GM18498 (cell line): ENCODE measurements around the gene MED13L.
"Not testable (repeated sequence)": the region's sequence is repeated elsewhere in the genome, so short reads cannot be mapped to it uniquely, and the experiment has no call there.

Source experiments
- ATAC-seq: cut with Tn5 transposase; IDR thresholded peaks from one replicate; pipeline ENCODE4 v1.9.1; 2021; ENCODE audit warnings: mild to moderate bottlenecking, moderate library complexity; ENCODE audit not compliant: unreplicated experiment

Gene MED13L

DNA sequence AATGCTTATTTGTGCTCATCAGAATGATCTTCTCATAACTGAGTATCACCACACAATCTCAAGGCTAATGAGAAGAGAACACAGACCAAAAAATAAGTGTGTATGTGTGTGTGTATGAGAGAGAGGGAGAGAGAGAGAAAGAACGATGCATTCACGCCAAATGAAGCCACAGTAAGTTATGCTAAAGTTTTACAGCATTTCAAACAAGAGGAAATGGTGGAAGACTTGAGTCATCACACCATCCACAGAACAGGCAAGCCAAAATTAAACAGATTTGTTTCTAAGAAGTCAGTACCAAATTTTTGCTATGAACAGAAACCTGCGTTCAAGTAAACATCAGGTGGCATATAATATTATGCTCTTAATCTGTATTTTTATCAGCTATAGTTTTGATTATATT is 141.2 kb downstream of the MED13L start:
- no peak for ATAC-seq

GRCh38 chr12:116135209-116135930 is 142.1 kb downstream of the MED13L start:
- no peak for ATAC-seq

DNA sequence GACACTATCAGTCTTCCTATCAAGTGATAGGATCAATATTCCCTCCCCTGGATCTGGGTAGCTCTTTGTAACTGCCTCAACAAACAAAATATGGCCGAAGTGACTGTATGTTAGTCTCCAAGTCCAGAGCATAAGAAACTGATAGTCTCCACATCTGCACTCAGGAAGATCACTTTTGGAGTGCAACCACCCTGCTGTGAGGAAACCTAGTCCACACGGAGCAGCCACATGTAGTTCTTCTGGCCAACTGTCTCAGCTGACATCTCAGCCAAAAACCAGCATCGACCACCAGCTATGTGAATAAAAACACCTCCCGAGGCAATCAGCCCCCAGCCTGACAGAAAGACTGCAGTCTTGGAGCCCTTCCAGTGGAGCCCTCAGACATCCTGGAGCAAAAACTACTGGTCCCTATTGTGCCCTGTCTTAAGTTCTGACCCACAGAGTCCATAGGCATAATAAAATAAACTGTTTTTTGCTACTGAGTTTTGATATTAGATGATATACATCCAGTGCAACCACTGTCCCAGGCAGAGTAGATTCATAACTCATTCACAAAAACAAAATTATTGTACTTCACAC is 143.8 kb downstream of the MED13L start:
- ATAC-seq: no peak

- no peak for ATAC-seq
These were observed 144.3 kb downstream of the MED13L start for GRCh38 chr12:116133149-116133548.

GRCh38 chr12:116131987-116132386 is 145.5 kb downstream of the MED13L start:
- ATAC-seq: not testable (repeated sequence)

- no peak for ATAC-seq
These were observed 146.3 kb downstream of the MED13L start for GRCh38 chr12:116131176-116131575.

GRCh38 chr12:116130431-116130830 is 147.1 kb downstream of the MED13L start:
- no peak for ATAC-seq

DNA sequence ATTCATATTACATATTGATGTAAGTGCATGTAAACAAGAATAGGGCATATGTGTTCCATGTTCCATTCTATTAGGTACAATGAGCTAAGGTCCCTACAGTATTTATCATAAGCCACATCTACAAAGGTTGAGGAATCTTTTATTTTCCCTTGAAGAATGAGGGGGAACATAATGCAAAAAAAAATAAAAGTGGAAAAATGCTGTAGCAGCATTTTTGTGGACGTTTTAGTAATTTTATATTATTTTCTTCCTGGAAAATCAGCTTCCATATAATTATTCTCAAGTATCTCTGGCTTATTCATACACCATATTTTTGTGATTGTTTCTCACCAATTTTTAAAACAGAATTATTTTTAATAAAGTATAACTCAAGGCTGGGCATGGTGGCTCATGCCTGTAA is 148.7 kb downstream of the MED13L start:
- ATAC-seq: no peak

- ATAC-seq: no peak
These were observed 149.6 kb downstream of the MED13L start for GRCh38 chr12:116127859-116128258.

DNA sequence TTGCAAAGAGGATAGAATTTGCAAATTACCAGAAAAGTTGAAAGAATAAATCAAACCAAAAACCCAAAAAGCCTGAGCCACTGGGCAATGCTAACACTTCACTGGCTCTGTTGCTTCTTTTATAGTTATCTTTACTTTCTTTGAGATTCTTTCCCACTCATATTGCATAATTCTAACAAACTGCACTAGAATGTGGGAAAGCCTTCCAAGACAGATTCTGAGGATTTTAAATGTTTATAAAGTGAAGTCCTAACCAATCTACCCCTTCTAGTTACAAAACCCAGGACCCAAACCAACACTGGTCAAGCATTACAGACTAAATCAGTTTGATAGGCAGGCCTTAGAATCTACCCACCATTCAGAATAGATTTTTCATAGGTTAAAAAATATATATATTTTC is 150.9 kb downstream of the MED13L start:
- no peak for ATAC-seq

- no peak for ATAC-seq
These were observed 151.4 kb downstream of the MED13L start for GRCh38 chr12:116125956-116126566.

- no peak for ATAC-seq
These were observed 152.4 kb downstream of the MED13L start for GRCh38 chr12:116125084-116125483.

- no peak for ATAC-seq
These were observed 153.8 kb downstream of the MED13L start for GRCh38 chr12:116123451-116124258.

DNA sequence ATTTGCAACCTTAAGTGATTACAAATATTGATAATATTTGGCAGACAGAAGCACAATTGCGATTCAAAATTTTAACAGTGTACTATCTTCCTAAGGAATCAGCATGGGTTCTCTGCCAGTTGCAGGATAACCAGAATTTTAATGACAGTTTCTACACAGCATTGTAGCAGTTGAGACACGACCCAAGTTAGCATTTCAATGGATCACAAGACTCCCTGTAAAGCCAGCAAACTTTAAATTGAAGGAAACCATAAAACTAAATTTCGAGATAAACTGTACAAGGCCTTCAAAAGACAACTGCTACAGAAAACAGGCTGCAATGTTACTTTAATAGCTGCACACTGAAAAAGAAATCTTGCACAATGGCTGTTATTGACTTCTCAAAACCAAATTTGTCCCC is 154.9 kb downstream of the MED13L start:
- ATAC-seq: no peak

DNA sequence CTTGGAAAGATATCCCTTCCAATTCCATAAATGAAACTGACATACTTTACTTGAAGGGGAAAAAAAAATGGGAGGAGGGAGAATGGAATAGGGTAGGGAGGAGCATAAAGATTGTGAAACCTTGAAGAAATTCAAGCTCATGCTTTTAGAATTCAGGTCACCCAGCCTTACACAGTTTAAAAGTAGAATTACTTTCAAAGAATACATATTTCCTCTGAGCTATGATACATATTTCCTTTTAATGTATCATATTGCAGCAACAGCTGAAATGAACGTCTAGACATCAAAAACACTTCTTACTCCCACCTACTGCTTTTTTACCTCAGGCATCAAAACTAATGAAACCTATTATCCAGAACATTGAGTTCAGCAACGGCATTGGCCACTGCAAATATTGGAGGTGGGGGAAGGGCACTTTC is 156.0 kb downstream of the MED13L start:
- no peak for ATAC-seq

GRCh38 chr12:116116650-116117424 is 160.7 kb downstream of the MED13L start:
- no peak for ATAC-seq

GRCh38 chr12:116113398-116114130 is 163.9 kb downstream of the MED13L start:
- ATAC-seq: no peak

DNA sequence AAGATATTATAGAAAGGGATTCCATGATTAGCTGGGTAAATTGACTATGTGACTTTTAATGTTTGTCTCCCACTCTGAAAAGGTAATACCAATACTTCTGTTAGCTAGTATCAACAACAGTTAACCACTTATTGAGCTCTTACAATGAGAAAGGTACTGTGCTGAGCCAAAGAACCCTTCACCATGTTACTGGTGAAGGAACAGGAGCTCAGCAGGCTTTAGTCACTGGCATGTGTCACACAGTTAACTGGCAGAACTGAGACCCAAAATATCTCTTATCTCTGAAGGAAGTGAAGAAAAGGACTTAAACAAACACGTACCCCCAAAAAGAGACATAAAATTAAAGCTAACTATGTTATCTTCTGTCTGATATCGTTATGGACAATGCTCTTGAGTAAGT is 170.6 kb downstream of the MED13L start:
- ATAC-seq: no peak

- no peak for ATAC-seq
These were observed 173.2 kb downstream of the MED13L start for GRCh38 chr12:116104167-116104767.

GRCh38 chr12:116101991-116102390 is 175.5 kb downstream of the MED13L start:
- ATAC-seq: no peak
